ENCODE measurements around the gene NEDD1. TPM values are rescaled to one million over a fixed set of nuclear protein-coding genes. Genes with fewer than 3 reads are reported as not detected.

NEDD1 gene
- total RNA-seq: 11.8 and 22.1 TPM in 2 replicates

GRCh38 chr12:96906849-96907670 lies at the start of gene NEDD1:
Gene NEDD1, plus strand, starts transcription at chr12:96907257. Its CDS starts 2,503 bp downstream, at chr12:96909760.

Measured in pericardium fibroblast (primary cell).